K562 (cell line): ENCODE results near the gene ARHGEF3. TPM values are rescaled to one million over a fixed set of nuclear protein-coding genes. Genes with fewer than 3 reads are reported as not detected.

Source experiments
- ATF6 ChIP-seq: sonication (generic); formaldehyde crosslinking; IDR thresholded peaks from 2 replicates; pipeline ENCODE4 v1.4.0; 2020; ENCODE audit warnings: mild to moderate bottlenecking, missing genetic modification reagents
- BRF1 ChIP-seq: IDR thresholded peaks from 3 replicates; pipeline ENCODE4 v1.6.1; 2011; ENCODE audit warnings: borderline replicate concordance, mild to moderate bottlenecking; ENCODE audit not compliant: insufficient read length; ENCODE audit errors: extremely low read depth
- CBX5 ChIP-seq: IDR thresholded peaks from 2 replicates; pipeline ENCODE4 v1.6.1; 2014; ENCODE audit warnings: low read depth, borderline replicate concordance
- E4F1 ChIP-seq: fragments of 250-450 bp; sonication (Bioruptor Pico); IDR thresholded peaks from 2 replicates; pipeline ENCODE4 v1.5.0; 2021; ENCODE audit warnings: mild to moderate bottlenecking, borderline replicate concordance
- ERF ChIP-seq: fragments of 450-650 bp; formaldehyde crosslinking; IDR thresholded peaks from 2 replicates; pipeline ENCODE4 v1.4.0; 2020; ENCODE audit warnings: mild to moderate bottlenecking, mixed read lengths
- ETV1 ChIP-seq: fragments of 450-650 bp; conservative IDR thresholded peaks from 2 replicates; pipeline ENCODE4 v1.6.1; 2016; ENCODE audit warnings: missing genetic modification characterization, control low read depth, low read depth, missing compliant biosample characterization
- HLTF ChIP-seq: fragments of 450-650 bp; IDR thresholded peaks from 2 replicates; pipeline ENCODE4 v1.6.1; 2016
- HOXB6 ChIP-seq: fragments of 250-450 bp; sonication (Bioruptor Pico); IDR thresholded peaks from 2 replicates; pipeline ENCODE4 v1.5.1; 2022; ENCODE audit warnings: mild to moderate bottlenecking, borderline replicate concordance
- KHSRP ChIP-seq: fragments of 450-650 bp; IDR thresholded peaks from 2 replicates; pipeline ENCODE4 v1.6.1; 2017
- MAZ ChIP-seq, 2 experiments: fragments of 450-650 bp in 1 of 2; sonication (generic) in 1 of 2; formaldehyde crosslinking; IDR thresholded peaks in 1 of 2; conservative IDR thresholded peaks in 1 of 2; 2 replicates each; pipeline versions ENCODE4 v1.4.0 to v1.5.0; 2020; ENCODE audit warnings: mild to moderate bottlenecking in 1 of 2, missing genetic modification reagents in 1 of 2
- MEF2A ChIP-seq: IDR thresholded peaks from 2 replicates; pipeline ENCODE4 v1.6.1; 2011; ENCODE audit warnings: low read depth, mild to moderate bottlenecking, low read length, moderate library complexity; ENCODE audit not compliant: control insufficient read depth
- NFYB ChIP-seq: IDR thresholded peaks from 2 replicates; pipeline ENCODE4 v1.6.1; 2011; ENCODE audit warnings: mild to moderate bottlenecking, moderate library complexity; ENCODE audit not compliant: insufficient read length; ENCODE audit errors: extremely low read depth
- PHF20 ChIP-seq: fragments of 450-650 bp; IDR thresholded peaks from 2 replicates; pipeline ENCODE4 v1.6.1; 2018; ENCODE audit not compliant: partially characterized antibody
- RNF219 ChIP-seq: fragments of 250-450 bp; sonication (Bioruptor Pico); IDR thresholded peaks from 2 replicates; pipeline ENCODE4 v1.5.0; 2022; ENCODE audit warnings: mild to moderate bottlenecking
- SAFB2 ChIP-seq: fragments of 200-400 bp; formaldehyde crosslinking; IDR thresholded peaks from 2 replicates; pipeline ENCODE4 v1.6.1; 2018; ENCODE audit warnings: borderline replicate concordance, low read length, low read depth, moderate library complexity; ENCODE audit not compliant: severe bottlenecking
- SMAD4 ChIP-seq: fragments of 250-450 bp; sonication (Bioruptor Pico); conservative IDR thresholded peaks from 2 replicates; pipeline ENCODE4 v1.8.0; 2021; ENCODE audit warnings: inconsistent platforms, mild to moderate bottlenecking, moderate library complexity
- TCF7L2 ChIP-seq: fragments of 150-350 bp; IDR thresholded peaks from 2 replicates; pipeline ENCODE4 v1.6.1; 2016; ENCODE audit warnings: low read depth, mild to moderate bottlenecking, low read length, moderate library complexity
- ZBED1 ChIP-seq: IDR thresholded peaks from 2 replicates; pipeline ENCODE4 v1.6.1; 2014
- ZNF134 ChIP-seq: fragments of 250-450 bp; sonication (Bioruptor Pico); conservative IDR thresholded peaks from 2 replicates; pipeline ENCODE4 v1.4.0; 2020
- ZNF274 ChIP-seq: IDR thresholded peaks from 2 replicates; pipeline ENCODE4 v1.6.1; 2011; ENCODE audit warnings: low read depth, mild to moderate bottlenecking, low read length, moderate library complexity, borderline replicate concordance
- ZNF696 ChIP-seq: fragments of 250-450 bp; sonication (Bioruptor Pico); conservative IDR thresholded peaks from 2 replicates; pipeline ENCODE4 v1.4.0; 2020; ENCODE audit warnings: mild to moderate bottlenecking, moderate library complexity
- polyA plus RNA-seq, 8 experiments: library from polyadenylated mRNA; depleted of rRNA in 4 of 8; stranded (reverse) in 5 of 8; unstranded in 3 of 8; fragments of >200 nt; fragmentation: Nextera tagmentation in 2 of 8; fragmentation: Illumina TruSeq in 1 of 8; extraction: Ambion mirVana in 2 of 8; extraction: Trizol in 1 of 8; gene quantifications; 2 replicates each; pipeline versions ENCODE4 v1.2.1 to v1.2.3, GENCODE V29; 2011 to 2014; ENCODE audit warnings: inconsistent platforms in 1 of 8, missing spikeins in 1 of 8
- total RNA-seq, 7 experiments: library from RNA; depleted of rRNA in 6 of 7; stranded (reverse); fragments of >200 nt in 6 of 7; fragmentation: Illumina TruSeq in 2 of 7; extraction: Trizol in 2 of 7; gene quantifications; 2 replicates each; pipeline versions ENCODE4 v1.2.1 to v1.2.3, GENCODE V29; 2011 to 2021; ENCODE audit warnings: low replicate concordance in 1 of 7

ARHGEF3 gene
- total and polyA plus RNA-seq, 9 of the 15 experiments (the other 6 are each of a cell fraction or from before 2014, with no cell fraction given), result 0.77 to 2.7 (median 1.4) TPM

GRCh38 chr3:56683122-56683817, 118.5 kb downstream of the ARHGEF3 start, which contains the start of gene TASOR (continued):
- peak; percentile 98 for TF ChIP-seq ATF6 (CRISPR knock-in tag)
- no peak for TF ChIP-seq RNF219 (CRISPR knock-in tag)
- TF ChIP-seq ZBED1, result no peak
- no peak for TF ChIP-seq E4F1 (CRISPR knock-in tag)
- no peak for TF ChIP-seq NFYB
- no peak for TF ChIP-seq HLTF
- no peak for TF ChIP-seq ZNF274
- TF ChIP-seq ETV1 (tag), result no peak
- no peak for TF ChIP-seq HOXB6
- TF ChIP-seq SAFB2, result no peak
- no peak for TF ChIP-seq PHF20
- TF ChIP-seq KHSRP, result no peak
- TF ChIP-seq BRF1, result no peak
- TF ChIP-seq ZNF696 (CRISPR knock-in tag), result no peak
- 0 out of 2 replicates have a peak, but pooled peaks have one; percentile 28 for TF ChIP-seq CBX5
- TF ChIP-seq SMAD4 (CRISPR knock-in tag), result peak; percentile 55; the same call in 1 of the 2 replicates
- peak; percentile 29 to 81; a peak in 3 of 4 replicates for TF ChIP-seq MAZ (CRISPR knock-in tag; conservative IDR thresholded peaks at IDR 0.05 in 1 of 2, IDR thresholded peaks at IDR 0.05 in 1 of 2)
- no peak for TF ChIP-seq ZNF134 (CRISPR knock-in tag)
- TF ChIP-seq ERF (CRISPR knock-in tag), result no peak
- no peak for TF ChIP-seq TCF7L2
- no peak for TF ChIP-seq MEF2A
